ENCODE measurements around the gene ST8SIA5. TPM values are rescaled to one million over a fixed set of nuclear protein-coding genes. Genes with fewer than 3 reads are reported as not detected.

The ST8SIA5 gene
- total and polyA plus RNA-seq, 2 of the 4 experiments (the other 2 are of a cell fraction), result 0.03 TPM; not detected in 1

- no CpG with 5 or more reads among the region's 5 CpGs for WGBS, 2 experiments (ENCODE audit: extremely low coverage in 2 of 2, insufficient read length in 1 of 2)
These were observed 51.3 kb downstream of the ST8SIA5 start for GRCh38 chr18:46705521-46705920.

More at GRCh38 chr18:46705521-46705920, 51.3 kb downstream of the ST8SIA5 start:
- no peak overlapping the region for H2BK20ac ChIP-seq (ENCODE audit: low read depth, low read length)
- POLR2A ChIA-PET (ENCODE audit: unreplicated experiment), result no interaction called here
- H3K4me1 ChIP-seq (ENCODE audit: control insufficient read depth, insufficient read depth, low read length), result no peaks in the 10 kb centered on the region
- H3K9me3 ChIP-seq (ENCODE audit: control insufficient read depth, insufficient read depth, low read length), result no peaks in the 10 kb centered on the region
- H3K9me1 ChIP-seq (ENCODE audit: insufficient read depth, low read length), result no peaks in the 10 kb centered on the region
- no peak overlapping the region for H3K14ac ChIP-seq (replicated peaks; ENCODE audit: low read depth, low read length)
- H3K4ac ChIP-seq (ENCODE audit: low read depth, low read length), result no peak overlapping the region
- H4K91ac ChIP-seq (ENCODE audit: insufficient read depth, low read depth, low read length), result no peak overlapping the region
- H2BK15ac ChIP-seq (ENCODE audit: low read depth, low read length), result no peak overlapping the region
- no peak overlapping the region for H3K4me2 ChIP-seq (ENCODE audit: low read depth, low read length)
- H3K36me3 ChIP-seq (ENCODE audit: control insufficient read depth, insufficient read depth, low read length), result no peaks in the 10 kb centered on the region
- no peak for TF ChIP-seq MAZ (IDR thresholded peaks at IDR 0.05; ENCODE audit: borderline replicate concordance, low read depth, low read length)
- no peak for TF ChIP-seq SMC3 (IDR thresholded peaks at IDR 0.05; ENCODE audit: low read depth, low read length)
- TF ChIP-seq POLR2A (IDR thresholded peaks at IDR 0.05; ENCODE audit: low read depth, low read length), result no peak
- no peak for TF ChIP-seq MXI1 (IDR thresholded peaks at IDR 0.05; ENCODE audit: borderline replicate concordance, low read depth, low read length)
- no peak for TF ChIP-seq FOS (IDR thresholded peaks at IDR 0.05; ENCODE audit: low read depth, low read length)
- no peak for TF ChIP-seq USF2 (IDR thresholded peaks at IDR 0.05; ENCODE audit: low read depth, low read length)
- TF ChIP-seq MAFK (IDR thresholded peaks at IDR 0.05; ENCODE audit: low read depth, low read length), result no peak
- TF ChIP-seq CTCF (conservative IDR thresholded peaks at IDR 0.05; ENCODE audit: low read depth, low read length), result no peak
- no peak for TF ChIP-seq ELK1 (IDR thresholded peaks at IDR 0.05; ENCODE audit: borderline replicate concordance, low read depth, low read length)
- no peak for TF ChIP-seq BHLHE40 (IDR thresholded peaks at IDR 0.05; ENCODE audit: low read depth, low read length)
- TF ChIP-seq RAD21 (IDR thresholded peaks at IDR 0.05; ENCODE audit: low read length), result no peak
- no peak for TF ChIP-seq RFX5 (IDR thresholded peaks at IDR 0.05; ENCODE audit: low read depth, low read length)
- no peak for TF ChIP-seq RCOR1 (IDR thresholded peaks at IDR 0.05; ENCODE audit: insufficient replicate concordance, low read length)
- no peak for TF ChIP-seq NFE2L2 (IDR thresholded peaks at IDR 0.05; ENCODE audit: low read depth, low read length)
- no peak for TF ChIP-seq CEBPB (IDR thresholded peaks at IDR 0.05; ENCODE audit: low read depth, low read length)
- TF ChIP-seq CHD1 (IDR thresholded peaks at IDR 0.05; ENCODE audit: low read depth, low read length), result no peak
- no peak overlapping the region for H2AFZ ChIP-seq (replicated peaks; ENCODE audit: low read length, poor library complexity)
- CTCF ChIA-PET, result interaction anchor here (0.6 kb wide), 1 partner anchor 586 kb away, joined by 4 read pairs; no protein-coding TSS in a partner anchor
- in situ Hi-C loops (cut with MboI; ENCODE audit: low sequenced_read_pairs), result no loop called here
- intact Hi-C loops (cut with micrococcal nuclease), result no loop called here
- no peaks in the 10 kb centered on the region for H3K27me3 ChIP-seq (ENCODE audit: control insufficient read depth, insufficient read depth, low read length)
- no peak overlapping the region for H3K18ac ChIP-seq (ENCODE audit: low read depth, low read length)
- ATAC-seq (ENCODE audit: low read depth), result no peak
- H2BK120ac ChIP-seq (ENCODE audit: low read depth, low read length), result no peak overlapping the region
- H3K9ac ChIP-seq (ENCODE audit: low read depth, low read length), result no peak overlapping the region
- no peak overlapping the region for H3K4me3 ChIP-seq (ENCODE audit: insufficient read depth, low read depth, low read length)
- no peak overlapping the region for H2AK5ac ChIP-seq (ENCODE audit: low read depth, low read length)
- no TSS peak for BruUV-seq (replicated peaks)
- H3K23ac ChIP-seq (ENCODE audit: low read depth, low read length), result no peak overlapping the region
- no peak overlapping the region for H3K27ac ChIP-seq (ENCODE audit: insufficient read depth, low read length)
- dilution Hi-C loops (cut with HindIII; ENCODE audit: low sequenced_read_pairs, unreplicated experiment), result no loop called here
- no peaks in the 10 kb centered on the region for H3K79me1 ChIP-seq (ENCODE audit: low read depth in 1 of 2, low read length in 2 of 2)
- no peak overlapping the region for H2AK9ac ChIP-seq (replicated peaks; ENCODE audit: low read depth, low read length, poor library complexity)
- no peaks in the 10 kb centered on the region for H4K20me1 ChIP-seq (ENCODE audit: insufficient read depth, low read length)
- H2BK5ac ChIP-seq (ENCODE audit: low read depth, low read length, poor library complexity, severe bottlenecking), result no peak overlapping the region
- H4K5ac ChIP-seq (ENCODE audit: low read depth, low read length), result no peak overlapping the region
- H3K56ac ChIP-seq (ENCODE audit: extremely low read depth, insufficient read depth, low read length), result no peak overlapping the region
- H4K8ac ChIP-seq (ENCODE audit: low read depth in 2 of 2, low read length in 2 of 2), result no peak overlapping the region
- DNase-seq, result no peak
